HG02973 (cell line): ENCODE measurements around the gene CPT1A.

Source experiments
- ATAC-seq: cut with Tn5 transposase; IDR thresholded peaks from one replicate; pipeline ENCODE4 v1.9.1; 2021; ENCODE audit warnings: moderate library complexity; ENCODE audit not compliant: unreplicated experiment

Gene CPT1A

GRCh38 chr11:68763181-68763721 lies 78.5 kb downstream of the CPT1A start:
- no peak for ATAC-seq

- ATAC-seq, result no peak
These were observed 79.2 kb downstream of the CPT1A start for GRCh38 chr11:68762481-68762880.

GRCh38 chr11:68761801-68762200 lies 79.9 kb downstream of the CPT1A start:
- no peak for ATAC-seq

DNA sequence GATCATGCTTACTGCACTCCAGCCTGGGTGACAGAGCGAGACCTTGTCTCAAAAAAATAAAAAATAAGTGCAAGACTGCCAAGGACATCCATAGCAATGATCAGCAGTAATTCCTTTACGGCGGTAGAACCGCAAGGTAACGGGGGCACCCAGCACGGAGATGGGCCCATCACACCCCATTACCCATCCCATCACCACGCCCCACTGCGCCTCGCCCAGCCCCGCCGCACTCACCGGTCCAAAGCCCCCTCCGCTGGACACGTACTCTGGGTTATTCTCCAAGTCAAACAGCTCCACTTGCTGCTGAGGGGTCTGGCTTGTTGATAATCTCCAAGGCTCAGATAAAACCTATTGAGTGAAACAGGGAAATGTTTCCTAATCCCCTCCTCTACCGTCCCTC lies 81.7 kb downstream of the CPT1A start:
- no peak for ATAC-seq

DNA sequence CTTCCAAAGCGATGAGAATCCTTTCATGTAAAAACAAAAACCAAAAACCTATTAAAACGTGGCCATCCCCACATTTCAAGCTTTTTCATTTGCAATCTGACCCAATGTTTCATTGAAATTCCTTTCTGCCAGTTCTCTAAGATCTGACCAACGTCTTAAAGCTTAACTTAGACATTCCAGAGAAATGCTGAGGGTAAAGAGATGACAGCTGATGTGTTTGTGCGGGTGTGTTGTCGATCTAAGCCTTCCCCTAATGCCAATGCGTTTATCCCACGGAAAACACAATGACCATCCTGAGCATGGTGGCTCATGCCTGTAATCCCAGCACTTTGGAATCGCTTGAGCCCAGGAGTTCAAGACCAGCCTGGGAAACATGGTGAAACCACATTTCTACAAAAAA lies 84.0 kb downstream of the CPT1A start:
- no peak for ATAC-seq

DNA sequence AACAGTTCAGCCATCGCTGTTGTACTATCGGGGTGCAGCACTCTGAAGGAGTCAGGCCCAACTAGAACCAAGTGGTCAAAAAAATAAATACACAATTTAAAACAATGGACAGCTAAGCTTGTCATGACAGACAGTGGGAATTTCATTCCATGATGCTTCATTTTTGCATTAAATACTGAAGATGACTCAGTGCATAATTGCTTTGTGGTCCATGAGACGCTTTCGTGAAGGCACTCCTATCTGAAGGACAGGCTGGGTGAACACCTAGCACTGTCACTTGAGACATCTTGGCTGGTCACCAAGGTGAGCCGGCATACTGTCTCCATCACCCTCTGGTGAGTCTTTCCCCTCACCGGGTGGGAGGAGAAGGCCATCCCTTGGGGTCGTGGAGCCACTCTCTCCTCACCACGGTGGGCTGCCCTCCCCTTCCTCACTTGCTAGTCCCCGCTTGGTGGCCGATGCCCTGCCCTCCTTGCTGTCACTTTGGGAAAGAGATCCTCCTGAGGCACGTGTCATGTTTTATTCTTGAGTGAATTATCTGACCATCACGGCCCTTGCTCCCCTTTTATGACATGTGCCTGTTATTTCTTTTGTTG lies 85.4 kb downstream of the CPT1A start:
- no peak for ATAC-seq

- no peak for ATAC-seq
These were observed 88.4 kb downstream of the CPT1A start for GRCh38 chr11:68753300-68753699.

DNA sequence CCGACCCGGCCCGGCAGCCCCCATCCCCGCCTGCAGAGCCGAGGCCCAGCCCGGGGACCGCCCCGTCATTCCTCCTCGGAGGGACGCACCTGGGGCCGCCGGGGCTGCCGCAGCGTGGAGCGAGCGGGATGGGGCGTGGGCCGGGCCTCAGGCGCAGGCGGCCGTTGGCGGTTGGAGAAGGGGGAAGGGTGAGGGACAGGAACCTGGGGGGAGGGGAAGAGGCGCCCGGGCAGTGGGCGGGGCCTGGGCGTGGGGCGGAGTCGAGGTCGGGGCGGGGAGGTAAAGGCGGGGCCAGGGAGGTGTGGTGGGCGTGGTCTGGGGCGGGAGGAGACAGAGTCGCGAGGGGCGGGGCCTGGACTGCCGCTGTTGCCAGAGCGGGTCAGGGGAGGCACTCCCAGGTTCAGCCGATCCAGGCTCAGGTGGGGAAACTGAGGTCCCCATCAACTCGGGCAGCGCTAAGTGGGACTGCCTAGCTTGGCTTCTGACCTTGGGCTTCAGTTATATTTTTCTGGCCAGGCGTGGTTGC lies 90.3 kb downstream of the CPT1A start, which contains the start of gene TESMIN:
TSS of gene TESMIN (minus strand) at position 190 of the 526 bp plus-strand sequence. CDS start 860 bp downstream, outside the sequence.
- ATAC-seq, result peak; percentile 51

DNA sequence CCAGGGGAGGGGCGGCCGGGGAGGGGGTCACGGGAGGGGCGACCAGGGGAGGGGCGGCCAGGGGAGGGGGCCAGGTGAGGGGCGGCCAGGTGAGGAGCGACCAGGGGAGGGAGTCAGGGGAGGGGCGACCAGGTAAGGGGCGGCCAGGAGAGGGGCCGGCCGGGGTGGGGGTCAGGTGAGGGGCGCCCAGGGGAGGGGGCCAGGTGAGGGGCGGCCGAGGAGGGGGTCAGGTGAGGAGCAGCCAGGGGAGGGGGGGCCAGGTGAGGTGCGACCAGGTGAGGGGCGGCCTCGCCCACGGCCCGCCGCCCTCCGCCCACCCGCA lies 90.8 kb downstream of the CPT1A start:
- no peak for ATAC-seq

DNA sequence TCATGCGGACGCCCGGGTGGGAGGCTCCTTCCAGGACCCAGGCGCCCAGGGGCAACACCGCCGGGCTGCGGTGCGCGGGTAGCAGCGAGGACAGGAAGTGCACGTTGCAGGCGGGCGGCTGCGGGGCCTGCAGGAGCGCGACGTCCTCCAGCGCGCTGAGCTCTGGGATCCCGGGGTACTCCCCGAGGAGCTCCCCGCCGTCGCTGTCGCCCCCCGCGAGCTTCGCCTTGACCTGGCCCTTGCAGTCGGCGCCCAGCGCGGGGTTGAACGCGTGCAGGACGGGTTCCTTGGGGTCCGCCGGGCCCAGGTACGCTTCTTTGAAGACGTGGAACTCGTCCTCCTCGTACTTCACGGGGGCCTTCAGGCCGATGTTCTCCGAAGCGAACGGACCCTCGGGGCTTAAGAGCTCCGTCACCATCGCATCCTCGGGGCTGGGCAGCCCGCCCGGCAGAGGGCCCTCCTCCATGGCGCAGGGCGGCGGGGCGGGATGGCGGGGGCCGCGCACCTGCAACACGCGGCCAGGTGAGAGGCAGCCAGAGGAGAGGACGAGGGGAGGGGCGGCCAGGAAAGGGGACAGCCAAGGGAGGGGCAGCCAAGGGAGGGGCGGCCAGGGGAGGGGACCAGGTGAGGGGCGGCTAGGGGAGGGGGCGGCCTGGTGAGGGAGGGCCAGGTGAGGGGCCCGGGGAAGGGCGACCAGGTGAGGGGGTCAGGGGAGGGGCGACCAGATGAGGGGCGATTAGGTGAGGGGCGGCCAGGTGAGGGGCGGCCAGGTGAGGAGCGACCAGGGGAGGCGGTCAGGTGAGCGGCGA lies 91.3 kb downstream of the CPT1A start:
- ATAC-seq, result no peak

DNA sequence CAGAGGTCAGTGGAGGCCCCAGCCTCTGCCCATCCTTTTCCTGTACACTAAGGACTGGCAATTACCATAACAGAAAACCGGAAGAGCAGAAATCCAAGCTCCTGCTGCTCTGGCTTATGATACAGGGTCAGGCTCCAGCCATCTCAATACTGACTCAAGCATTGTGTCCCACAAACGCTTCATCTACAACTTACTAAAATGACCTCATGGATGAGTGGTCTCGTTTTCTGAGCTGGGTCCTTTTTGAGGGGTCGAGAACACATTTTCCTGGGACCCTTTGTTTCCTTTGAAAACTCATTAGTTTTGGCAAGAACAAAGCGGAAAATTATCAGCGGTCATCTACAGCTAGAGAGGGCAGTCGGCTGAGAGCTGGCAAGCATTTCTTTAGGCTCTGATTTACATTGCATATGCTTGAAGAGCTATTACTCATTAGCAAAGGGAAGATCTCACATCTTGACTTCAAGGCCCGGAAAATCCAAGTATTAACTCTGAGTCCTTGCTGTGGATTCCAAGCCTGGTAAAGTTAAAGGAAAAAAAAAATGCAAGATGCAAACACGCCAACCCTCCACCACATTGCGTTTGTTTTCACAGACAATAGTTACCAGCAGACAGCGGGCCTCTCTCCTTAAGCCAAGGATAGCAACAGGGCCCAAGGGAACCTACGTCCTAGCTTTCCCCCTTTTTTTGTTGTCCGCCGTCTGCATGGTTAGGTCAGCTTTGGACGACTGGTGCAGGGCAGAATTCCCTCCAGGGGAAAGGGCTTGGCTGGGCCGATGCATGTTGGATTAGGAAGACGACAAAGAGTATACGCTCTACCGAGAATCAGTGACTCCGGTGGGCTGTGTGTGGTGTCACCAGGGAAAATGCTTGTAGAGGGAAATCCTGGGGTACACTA lies 92.2 kb downstream of the CPT1A start:
- no peak for ATAC-seq

GRCh38 chr11:68748061-68748460 lies 93.7 kb downstream of the CPT1A start:
- ATAC-seq, result no peak

DNA sequence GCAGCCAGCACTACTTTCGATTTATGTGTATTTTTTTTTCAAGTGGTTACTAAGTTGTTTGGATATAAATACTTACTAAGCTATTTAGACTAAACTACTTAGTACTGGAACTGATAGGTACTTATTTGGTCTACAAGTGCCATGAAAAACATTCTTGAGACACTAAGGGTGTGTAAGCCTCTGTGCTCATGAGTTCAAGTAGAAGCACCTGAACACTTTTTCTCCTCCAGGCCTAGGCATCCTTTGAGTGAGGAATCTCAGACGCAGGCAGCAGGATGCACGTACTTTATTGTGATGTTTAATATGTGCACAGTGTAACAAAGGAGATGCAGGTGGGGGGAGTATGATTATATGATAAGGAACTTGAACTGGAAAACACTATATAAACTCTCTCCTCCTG lies 98.2 kb downstream of the CPT1A start:
- no peak for ATAC-seq

DNA sequence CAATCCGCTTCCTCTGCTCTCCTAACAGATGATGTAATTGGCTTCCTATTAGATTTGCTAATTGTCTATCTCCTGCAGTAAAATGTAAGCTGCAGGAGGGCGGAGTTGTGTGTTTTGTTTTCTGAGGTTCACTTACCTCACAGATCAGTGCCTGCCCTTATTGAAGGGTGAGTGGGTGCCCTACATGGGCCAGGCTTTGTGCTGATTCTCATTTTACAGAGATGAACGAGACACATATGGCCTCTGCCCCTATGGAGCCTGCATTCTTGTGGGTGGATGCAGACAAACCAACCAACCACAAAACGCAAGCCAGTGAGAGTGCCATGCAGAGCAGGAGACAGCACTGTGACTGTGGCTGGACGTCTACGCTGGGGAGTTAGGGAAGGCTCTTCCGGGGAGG lies 100.3 kb downstream of the CPT1A start:
- no peak for ATAC-seq

- no peak for ATAC-seq
These were observed 106.1 kb downstream of the CPT1A start for GRCh38 chr11:68735646-68736045.

DNA sequence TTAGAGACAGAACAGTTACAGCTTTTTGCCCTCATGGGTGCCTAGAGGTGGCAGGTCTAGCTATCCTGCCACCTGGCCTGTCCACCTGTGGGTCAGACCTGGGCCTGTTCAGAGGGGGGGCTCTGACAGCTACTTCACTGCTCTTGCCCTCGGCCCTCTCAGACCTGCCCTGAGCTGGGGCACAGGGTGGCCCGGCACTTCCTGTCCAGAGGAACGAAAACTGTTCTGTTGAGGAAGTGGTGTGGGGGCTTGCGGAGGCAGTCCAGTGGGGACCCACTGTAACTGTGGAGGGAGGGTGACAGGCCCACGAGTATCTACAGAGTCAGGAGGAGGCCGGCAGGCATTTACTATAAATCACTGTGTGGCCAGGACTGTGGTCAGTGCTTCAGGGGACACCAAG lies 106.6 kb downstream of the CPT1A start:
- no peak for ATAC-seq

GRCh38 chr11:68734111-68734510 lies 107.6 kb downstream of the CPT1A start:
- ATAC-seq, result no peak

DNA sequence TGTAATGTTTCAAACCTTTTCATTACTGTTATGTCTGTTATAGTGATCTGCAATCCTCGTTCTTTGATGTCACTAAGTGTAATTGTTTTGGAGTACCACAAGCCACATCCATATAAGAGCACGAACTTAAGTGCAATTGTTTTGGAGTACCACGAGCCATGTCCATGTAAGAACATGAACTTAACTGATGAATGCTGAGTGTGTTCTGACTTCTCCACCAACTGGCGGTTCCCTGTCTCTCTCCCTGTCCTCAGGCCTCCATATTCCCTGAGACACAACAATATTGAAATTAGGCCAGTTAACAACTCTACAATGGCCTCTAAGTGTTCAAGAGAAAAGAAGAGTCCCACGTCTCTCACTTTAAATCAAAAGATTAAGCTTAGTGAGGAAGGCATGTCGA lies 113.9 kb downstream of the CPT1A start:
- ATAC-seq, result no peak

DNA sequence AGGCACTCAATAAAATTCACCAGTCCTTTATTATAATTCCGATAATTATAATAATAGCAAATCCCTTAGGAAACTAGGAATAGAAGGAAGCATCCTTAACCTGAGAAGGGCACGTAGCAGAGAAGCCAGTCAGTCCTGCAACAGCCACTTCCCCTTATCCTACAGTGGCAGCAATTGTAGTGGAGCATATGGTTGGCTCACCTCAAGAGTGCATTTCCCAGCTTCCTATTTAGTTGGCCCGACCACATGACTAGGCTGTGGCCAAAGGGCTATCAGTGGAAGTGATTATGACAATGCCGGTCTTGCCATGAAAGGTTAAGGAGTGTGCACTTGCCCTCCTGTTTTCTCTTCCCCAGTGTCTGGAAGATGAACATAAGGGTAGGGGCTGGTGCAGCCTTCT lies 117.4 kb downstream of the CPT1A start:
- ATAC-seq, result no peak

DNA sequence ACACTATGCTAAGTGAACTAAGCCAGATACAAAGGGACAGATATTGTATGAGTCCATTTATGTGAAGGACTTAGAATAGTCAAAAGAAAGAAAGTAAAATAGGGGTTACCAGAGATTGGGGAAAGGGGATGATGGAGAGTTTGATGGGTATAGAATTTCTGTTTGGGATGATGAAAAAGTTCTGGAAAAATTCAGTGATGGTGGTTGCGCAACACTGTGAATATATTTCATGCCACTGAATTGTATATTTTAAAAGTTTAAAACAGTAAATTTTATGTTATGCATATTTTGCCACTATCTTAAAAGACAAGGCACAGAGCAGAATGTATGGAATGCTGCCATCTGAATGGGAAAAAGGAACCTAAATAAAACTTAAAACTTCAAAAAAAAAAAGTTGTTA lies 119.6 kb downstream of the CPT1A start:
- ATAC-seq, result no peak

GRCh38 chr11:68721075-68721474 lies 120.6 kb downstream of the CPT1A start:
- no peak for ATAC-seq
